GM12878 (cell line): ENCODE data around the gene TBC1D5. TPM values are rescaled to one million over a fixed set of nuclear protein-coding genes. Genes with fewer than 3 reads are reported as not detected.

Experiments used
- ATAC-seq: fragments of 200-7000 bp; cut with Tn5 transposase; 3 replicates; pipeline ENCODE4 v1.9.1; 2020; ENCODE audit warnings: mild to moderate bottlenecking, moderate library complexity
- BruUV-seq: library from RNA; stranded (reverse); fragments of 400-500 nt; replicated peaks from 2 replicates; lab custom pipeline; 2021; lab: Mats Ljungman, UMichigan
- CTCF ChIA-PET: fragments of 300-600 bp; sonication (Branson Sonifier 250); formaldehyde crosslinking; extraction: SDS; loops from one replicate; lab custom pipeline; 2021; ENCODE audit warnings: inconsistent platforms; lab: Yijun Ruan, JAX
- POLR2A ChIA-PET: fragments of 350-600 bp; formaldehyde crosslinking; extraction: SDS; loops from one replicate; lab custom pipeline; 2021; ENCODE audit warnings: inconsistent platforms; lab: Charles Lee
- RAD21 ChIA-PET: fragments of 300-600 bp; sonication (Branson Sonifier 250); formaldehyde crosslinking; loops from one replicate; lab custom pipeline; 2023; ENCODE audit warnings: antibody characterized with exemption; ENCODE audit not compliant: unreplicated experiment; lab: Charles Lee
- SMC1A ChIA-PET: fragments of 300-600 bp; sonication (Branson Sonifier 250); formaldehyde crosslinking; loops from one replicate; lab custom pipeline; 2023; ENCODE audit not compliant: unreplicated experiment, uncharacterized antibody; lab: Charles Lee
- DNase-seq: peaks from one replicate; pipeline ENCODE4 v3.0.0-alpha.2; 2011; ENCODE audit warnings: low read depth, low spot score
- FAIRE-seq: peaks from 3 replicates; lab custom pipeline; 2011; peaks lifted over from hg19 to GRCh38; lab: Jason Lieb, UNC
- H2AFZ ChIP-seq: 2 replicates; pipeline ENCODE4 v1.6.0; 2011; ENCODE audit warnings: low read depth, low read length, control low read depth; ENCODE audit not compliant: control insufficient read depth
- H3K27ac ChIP-seq: 2 replicates; pipeline ENCODE4 v1.5.1; 2011; ENCODE audit warnings: control low read depth; ENCODE audit not compliant: control insufficient read depth, insufficient read depth
- H3K27me3 ChIP-seq, 2 experiments: replicated peaks in 1 of 2; 2 replicates each; pipeline versions ENCODE4 v1.6.0 to v1.6.1; 2011; ENCODE audit warnings: low read length in 1 of 2; ENCODE audit not compliant: control insufficient read depth in 2 of 2, insufficient read depth in 2 of 2
- H3K36me3 ChIP-seq, 2 experiments: 2 replicates each; pipeline ENCODE4 v1.5.1; 2011; ENCODE audit warnings: low read length in 1 of 2; ENCODE audit not compliant: control insufficient read depth in 2 of 2, insufficient read depth in 2 of 2
- H3K4me1 ChIP-seq: 2 replicates; pipeline ENCODE4 v1.6.1; 2011; ENCODE audit warnings: mild to moderate bottlenecking, low read length, moderate library complexity, mixed read lengths; ENCODE audit not compliant: control insufficient read depth, insufficient read depth
- H3K4me2 ChIP-seq: 2 replicates; pipeline ENCODE4 v1.6.0; 2011; ENCODE audit warnings: control low read depth; ENCODE audit not compliant: control insufficient read depth, insufficient read depth
- H3K4me3 ChIP-seq: fragments of 200-600 bp; sonication (generic); 2 replicates; pipeline ENCODE4 v1.5.1; 2016
- H3K79me2 ChIP-seq: 2 replicates; pipeline ENCODE4 v1.6.0; 2011; ENCODE audit warnings: low read length; ENCODE audit not compliant: control insufficient read depth, insufficient read depth
- H3K9ac ChIP-seq: 2 replicates; pipeline ENCODE4 v1.8.0; 2011; ENCODE audit warnings: low read length, control low read depth, mixed read lengths; ENCODE audit not compliant: control insufficient read depth, insufficient read depth
- H3K9me3 ChIP-seq: replicated peaks from 3 replicates; pipeline ENCODE4 v1.5.1; 2011; ENCODE audit warnings: mild to moderate bottlenecking, low read length; ENCODE audit not compliant: control insufficient read depth, insufficient read depth
- H4K20me1 ChIP-seq: 2 replicates; pipeline ENCODE4 v1.6.0; 2011; ENCODE audit not compliant: control insufficient read depth, insufficient read depth
- EED ChIP-seq: sonication (generic); IDR thresholded peaks from 2 replicates; pipeline ENCODE4 v1.6.1; 2016; ENCODE audit warnings: antibody characterized with exemption, low read depth
- GABPA ChIP-seq: IDR thresholded peaks from 2 replicates; pipeline ENCODE4 v1.6.1; 2014; ENCODE audit warnings: antibody characterized with exemption, low read depth, mild to moderate bottlenecking, inconsistent platforms
- IKZF2 ChIP-seq, 2 experiments: fragments of 450-650 bp; IDR thresholded peaks; 2 replicates each; pipeline ENCODE4 v1.6.1; 2017; ENCODE audit warnings: mild to moderate bottlenecking in 2 of 2, moderate library complexity in 2 of 2
- SMC3 ChIP-seq: IDR thresholded peaks from 2 replicates; pipeline ENCODE4 v1.6.1; 2011; ENCODE audit warnings: low read length, improper control_type of control experiment, borderline replicate concordance
- ZNF217 ChIP-seq: fragments of 450-650 bp; IDR thresholded peaks from 2 replicates; pipeline ENCODE4 v1.6.1; 2017; ENCODE audit warnings: antibody characterized with exemption, mild to moderate bottlenecking
- WGBS: methylation state at CpG from one replicate; pipeline ENCODE4 v1.1.6; 2016; ENCODE audit warnings: low lambda C conversion rate; ENCODE audit not compliant: insufficient replicate concordance, insufficient coverage; ENCODE audit errors: missing lambda C conversion rate; 5-methylcytosine and 5-hydroxymethylcytosine counted together
- in situ Hi-C: fragments of 300-500 bp; cut with MboI; formaldehyde crosslinking; loops from 9 replicates; pipeline ENCODE4 v1.14.3; 2018; ENCODE audit warnings: mixed read lengths
- intact Hi-C: fragments of 100-400 bp; cut with micrococcal nuclease; formaldehyde crosslinking; loops from one replicate; pipeline ENCODE4 v1.14.2; 2022; ENCODE audit not compliant: unreplicated experiment
- polyA plus RNA-seq, 11 experiments: library from polyadenylated mRNA; depleted of rRNA in 4 of 11; unstranded in 6 of 11; stranded (reverse) in 5 of 11; fragments of >200 nt; fragmentation: Nextera tagmentation in 4 of 11; fragmentation: Illumina TruSeq in 1 of 11; extraction: Ambion mirVana in 4 of 11; extraction: Trizol in 1 of 11; gene quantifications; 1 replicate in 1 of 11; 2 replicates in 10 of 11; pipeline versions ENCODE4 v1.2.1 to v1.2.3, GENCODE V29; 2011 to 2016; ENCODE audit warnings: inconsistent platforms in 2 of 11, missing spikeins in 2 of 11, low read depth in 1 of 11
- total RNA-seq, 4 experiments: library from RNA; depleted of rRNA in 3 of 4; stranded (reverse); fragments of >200 nt in 3 of 4; fragmentation: Illumina TruSeq in 1 of 4; extraction: Trizol in 1 of 4; gene quantifications; 2 replicates each; pipeline versions ENCODE4 v1.2.1 to v1.2.3, GENCODE V29; 2013 to 2021
- TF ChIP-seq, protein P1 (sequence below): fragments of 450-650 bp; IDR thresholded peaks from 2 replicates; pipeline ENCODE4 v1.6.1; 2017; ENCODE audit warnings: mild to moderate bottlenecking, moderate library complexity
- TF ChIP-seq, protein P2 (sequence below): fragments of 450-650 bp; IDR thresholded peaks from 2 replicates; pipeline ENCODE4 v1.6.1; 2018; ENCODE audit warnings: mild to moderate bottlenecking, low read depth, moderate library complexity; ENCODE audit not compliant: partially characterized antibody

TBC1D5 gene
- total and polyA plus RNA-seq, 10 of the 15 experiments (the other 5 are each of a cell fraction or from before 2014, with no cell fraction given) = 5.5 to 61.0 (median 43.8) TPM

DNA sequence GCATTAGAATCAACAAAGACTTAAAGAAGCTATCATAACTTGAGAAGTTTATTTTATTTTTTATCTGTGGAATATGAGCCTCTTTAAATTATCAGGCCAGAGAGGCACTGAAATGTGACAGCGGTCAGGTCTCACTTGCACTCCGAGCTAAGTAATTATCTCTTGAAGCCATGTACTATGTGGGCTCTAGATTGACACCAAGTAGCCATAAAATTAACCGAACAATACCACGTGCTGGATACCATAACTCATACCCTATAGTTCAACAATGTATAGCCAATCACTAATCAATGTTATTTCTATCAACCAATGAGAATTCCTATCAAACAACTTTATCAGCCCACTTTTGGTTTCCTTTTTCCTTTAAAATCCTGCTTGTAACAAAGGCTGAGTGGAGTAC, 299.3 kb downstream of the TBC1D5 start:
- Histone ChIP-seq H3K79me2 (no peaks in the 10 kb centered on the region), H3K4me1 (no peaks in the 10 kb centered on the region), H3K27me3 (no peaks in the 10 kb centered on the region), H3K9me3 (peaks cover 3% of the 10 kb centered on the region; the same call in 2 of the 3 replicates), H3K4me2 (no peak overlapping the region), H3K27ac (no peak overlapping the region), H3K36me3 (no peaks in the 10 kb centered on the region)
- POLR2A ChIA-PET = no interaction called here
- 95% methylated on average over 4 of the region's 4 CpGs for WGBS
- CTCF ChIA-PET = interaction anchor here (0.8 to 2.1 kb wide), 2 partner anchors 13 to 43 kb away, joined by 3 to 8 read pairs; no protein-coding TSS in a partner anchor
- no peak for DNase-seq
- intact Hi-C loops = no loop called here
- ATAC-seq = no peak
- no TSS peak for BruUV-seq
- TF ChIP-seq IKZF2 (IDR thresholded peaks at IDR 0.05) = no peak
- TF ChIP-seq, protein P1, sequence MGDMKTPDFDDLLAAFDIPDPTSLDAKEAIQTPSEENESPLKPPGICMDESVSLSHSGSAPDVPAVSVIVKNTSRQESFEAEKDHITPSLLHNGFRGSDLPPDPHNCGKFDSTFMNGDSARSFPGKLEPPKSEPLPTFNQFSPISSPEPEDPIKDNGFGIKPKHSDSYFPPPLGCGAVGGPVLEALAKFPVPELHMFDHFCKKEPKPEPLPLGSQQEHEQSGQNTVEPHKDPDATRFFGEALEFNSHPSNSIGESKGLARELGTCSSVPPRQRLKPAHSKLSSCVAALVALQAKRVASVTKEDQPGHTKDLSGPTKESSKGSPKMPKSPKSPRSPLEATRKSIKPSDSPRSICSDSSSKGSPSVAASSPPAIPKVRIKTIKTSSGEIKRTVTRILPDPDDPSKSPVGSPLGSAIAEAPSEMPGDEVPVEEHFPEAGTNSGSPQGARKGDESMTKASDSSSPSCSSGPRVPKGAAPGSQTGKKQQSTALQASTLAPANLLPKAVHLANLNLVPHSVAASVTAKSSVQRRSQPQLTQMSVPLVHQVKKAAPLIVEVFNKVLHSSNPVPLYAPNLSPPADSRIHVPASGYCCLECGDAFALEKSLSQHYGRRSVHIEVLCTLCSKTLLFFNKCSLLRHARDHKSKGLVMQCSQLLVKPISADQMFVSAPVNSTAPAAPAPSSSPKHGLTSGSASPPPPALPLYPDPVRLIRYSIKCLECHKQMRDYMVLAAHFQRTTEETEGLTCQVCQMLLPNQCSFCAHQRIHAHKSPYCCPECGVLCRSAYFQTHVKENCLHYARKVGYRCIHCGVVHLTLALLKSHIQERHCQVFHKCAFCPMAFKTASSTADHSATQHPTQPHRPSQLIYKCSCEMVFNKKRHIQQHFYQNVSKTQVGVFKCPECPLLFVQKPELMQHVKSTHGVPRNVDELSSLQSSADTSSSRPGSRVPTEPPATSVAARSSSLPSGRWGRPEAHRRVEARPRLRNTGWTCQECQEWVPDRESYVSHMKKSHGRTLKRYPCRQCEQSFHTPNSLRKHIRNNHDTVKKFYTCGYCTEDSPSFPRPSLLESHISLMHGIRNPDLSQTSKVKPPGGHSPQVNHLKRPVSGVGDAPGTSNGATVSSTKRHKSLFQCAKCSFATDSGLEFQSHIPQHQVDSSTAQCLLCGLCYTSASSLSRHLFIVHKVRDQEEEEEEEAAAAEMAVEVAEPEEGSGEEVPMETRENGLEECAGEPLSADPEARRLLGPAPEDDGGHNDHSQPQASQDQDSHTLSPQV = no peak
- no peak for TF ChIP-seq ZNF217
- TF ChIP-seq, protein P2, sequence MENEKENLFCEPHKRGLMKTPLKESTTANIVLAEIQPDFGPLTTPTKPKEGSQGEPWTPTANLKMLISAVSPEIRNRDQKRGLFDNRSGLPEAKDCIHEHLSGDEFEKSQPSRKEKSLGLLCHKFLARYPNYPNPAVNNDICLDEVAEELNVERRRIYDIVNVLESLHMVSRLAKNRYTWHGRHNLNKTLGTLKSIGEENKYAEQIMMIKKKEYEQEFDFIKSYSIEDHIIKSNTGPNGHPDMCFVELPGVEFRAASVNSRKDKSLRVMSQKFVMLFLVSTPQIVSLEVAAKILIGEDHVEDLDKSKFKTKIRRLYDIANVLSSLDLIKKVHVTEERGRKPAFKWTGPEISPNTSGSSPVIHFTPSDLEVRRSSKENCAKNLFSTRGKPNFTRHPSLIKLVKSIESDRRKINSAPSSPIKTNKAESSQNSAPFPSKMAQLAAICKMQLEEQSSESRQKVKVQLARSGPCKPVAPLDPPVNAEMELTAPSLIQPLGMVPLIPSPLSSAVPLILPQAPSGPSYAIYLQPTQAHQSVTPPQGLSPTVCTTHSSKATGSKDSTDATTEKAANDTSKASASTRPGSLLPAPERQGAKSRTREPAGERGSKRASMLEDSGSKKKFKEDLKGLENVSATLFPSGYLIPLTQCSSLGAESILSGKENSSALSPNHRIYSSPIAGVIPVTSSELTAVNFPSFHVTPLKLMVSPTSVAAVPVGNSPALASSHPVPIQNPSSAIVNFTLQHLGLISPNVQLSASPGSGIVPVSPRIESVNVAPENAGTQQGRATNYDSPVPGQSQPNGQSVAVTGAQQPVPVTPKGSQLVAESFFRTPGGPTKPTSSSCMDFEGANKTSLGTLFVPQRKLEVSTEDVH = no peak
- no peak for TF ChIP-seq SMC3
- no peak for TF ChIP-seq EED
- TF ChIP-seq GABPA = no peak
- TF ChIP-seq, all 136 proteins: peak for 0
- no peaks in the 10 kb centered on the region for H4K20me1 ChIP-seq
- no peak overlapping the region for H2AFZ ChIP-seq
- no peak overlapping the region for H3K4me3 ChIP-seq
- no peak for FAIRE-seq
- SMC1A ChIA-PET = interaction anchor here (1.2 kb wide), 1 partner anchor 398 kb away, joined by 5 read pairs; no protein-coding TSS in a partner anchor
- in situ Hi-C loops = no loop called here
- RAD21 ChIA-PET = no interaction called here
- H3K9ac ChIP-seq = no peak overlapping the region
